Body of pancreas (tissue), 4 donors: ENCODE results near the gene NOM1.

Experiments used
- CTCF ChIP-seq, 7 experiments: fragments of 450-650 bp in 4 of 7; fragments of 200-600 bp in 3 of 7; sonication (generic) in 3 of 7; IDR thresholded peaks; one replicate each; pipeline ENCODE4 v1.5.1; 2016 to 2019; ENCODE audit warnings: antibody characterized with exemption in 7 of 7
- POLR2A ChIP-seq, 3 donors: fragments of 450-650 bp; IDR thresholded peaks; one replicate each; pipeline ENCODE4 v1.6.1; 2016; ENCODE audit warnings: antibody characterized with exemption in 3 of 3, mild to moderate bottlenecking in 2 of 3

DNA sequence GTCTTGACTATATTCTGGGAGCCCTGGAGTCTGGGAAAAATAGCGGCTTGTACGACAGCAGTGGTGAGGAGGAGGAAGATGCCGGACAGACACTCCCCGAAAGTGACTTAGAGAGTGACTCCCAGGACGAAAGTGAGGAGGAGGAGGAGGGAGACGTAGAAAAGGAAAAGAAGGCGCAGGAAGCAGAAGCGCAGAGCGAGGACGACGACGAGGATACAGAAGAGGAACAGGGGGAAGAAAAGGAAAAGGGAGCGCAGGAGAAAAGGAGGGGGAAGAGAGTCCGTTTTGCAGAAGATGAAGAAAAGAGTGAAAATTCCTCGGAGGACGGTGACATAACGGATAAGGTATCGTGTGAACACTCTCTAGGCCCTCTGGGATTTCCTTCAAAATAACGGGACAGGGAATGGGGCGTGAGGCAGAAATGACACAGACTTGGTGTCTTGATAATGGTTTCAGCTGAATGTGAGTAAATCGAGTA, 908 bp downstream of the NOM1 start:
- TF ChIP-seq POLR2A (IDR thresholded peaks at IDR 0.05) (no peak), CTCF (IDR thresholded peaks at IDR 0.05) (no peak)
